ENCODE data around the gene POLR3H.

The POLR3H gene

DNA sequence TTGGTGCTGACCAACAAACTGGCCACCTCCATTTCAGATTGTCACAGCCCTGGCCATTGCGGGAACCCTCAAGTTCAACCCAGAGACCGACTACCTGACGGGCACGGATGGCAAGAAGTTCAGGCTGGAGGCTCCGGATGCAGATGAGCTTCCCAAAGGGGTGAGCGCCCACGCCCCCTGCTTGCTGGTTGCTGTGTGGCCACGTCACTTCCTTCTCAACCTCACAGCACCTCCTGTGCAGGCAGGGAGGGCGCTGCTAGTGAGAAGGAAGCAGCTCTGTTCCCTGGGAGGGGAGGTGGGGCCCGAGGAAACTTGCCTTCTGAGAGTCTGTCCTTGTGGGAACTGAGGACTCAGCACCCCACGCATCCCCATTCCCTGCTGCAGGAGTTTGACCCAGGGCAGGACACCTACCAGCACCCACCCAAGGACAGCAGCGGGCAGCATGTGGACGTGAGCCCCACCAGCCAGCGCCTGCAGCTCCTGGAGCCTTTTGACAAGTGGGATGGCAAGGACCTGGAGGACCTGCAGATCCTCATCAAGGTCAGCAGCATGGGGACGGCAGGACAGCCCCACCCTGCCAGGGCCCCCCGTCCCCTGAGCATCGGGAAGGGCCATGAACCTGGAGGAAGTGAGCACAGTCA is 19.3 kb downstream of the POLR3H start:
- Histone ChIP-seq H3K4me3 (replicated peaks; ENCODE audit: insufficient read depth, low read length) (no peak overlapping the region), H3K27ac (replicated peaks) (no peak overlapping the region), H3K27me3 (ENCODE audit: insufficient read depth, poor library complexity, severe bottlenecking) (no peaks in the 10 kb centered on the region)
- TF ChIP-seq GABPA (IDR thresholded peaks at IDR 0.05; ENCODE audit: low read depth) (0 out of 2 replicates have a peak, but pooled peaks have one; percentile 37), SPI1 (IDR thresholded peaks at IDR 0.05; ENCODE audit: borderline replicate concordance, low read depth) (peak; percentile 16; the same call in 1 of the 2 replicates), POLR2AphosphoS5 (IDR thresholded peaks at IDR 0.05; ENCODE audit: low read depth) (peak; percentile 40; the same call in 1 of the 2 replicates)
- TF ChIP-seq, protein P1, sequence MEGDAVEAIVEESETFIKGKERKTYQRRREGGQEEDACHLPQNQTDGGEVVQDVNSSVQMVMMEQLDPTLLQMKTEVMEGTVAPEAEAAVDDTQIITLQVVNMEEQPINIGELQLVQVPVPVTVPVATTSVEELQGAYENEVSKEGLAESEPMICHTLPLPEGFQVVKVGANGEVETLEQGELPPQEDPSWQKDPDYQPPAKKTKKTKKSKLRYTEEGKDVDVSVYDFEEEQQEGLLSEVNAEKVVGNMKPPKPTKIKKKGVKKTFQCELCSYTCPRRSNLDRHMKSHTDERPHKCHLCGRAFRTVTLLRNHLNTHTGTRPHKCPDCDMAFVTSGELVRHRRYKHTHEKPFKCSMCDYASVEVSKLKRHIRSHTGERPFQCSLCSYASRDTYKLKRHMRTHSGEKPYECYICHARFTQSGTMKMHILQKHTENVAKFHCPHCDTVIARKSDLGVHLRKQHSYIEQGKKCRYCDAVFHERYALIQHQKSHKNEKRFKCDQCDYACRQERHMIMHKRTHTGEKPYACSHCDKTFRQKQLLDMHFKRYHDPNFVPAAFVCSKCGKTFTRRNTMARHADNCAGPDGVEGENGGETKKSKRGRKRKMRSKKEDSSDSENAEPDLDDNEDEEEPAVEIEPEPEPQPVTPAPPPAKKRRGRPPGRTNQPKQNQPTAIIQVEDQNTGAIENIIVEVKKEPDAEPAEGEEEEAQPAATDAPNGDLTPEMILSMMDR (IDR thresholded peaks at IDR 0.05; ENCODE audit: insufficient read depth, low read length), result no peak
- peak; percentile 61 to 79 for DNase-seq (ENCODE audit: low read depth in 1 of 2, low spot score in 1 of 2)

DNA sequence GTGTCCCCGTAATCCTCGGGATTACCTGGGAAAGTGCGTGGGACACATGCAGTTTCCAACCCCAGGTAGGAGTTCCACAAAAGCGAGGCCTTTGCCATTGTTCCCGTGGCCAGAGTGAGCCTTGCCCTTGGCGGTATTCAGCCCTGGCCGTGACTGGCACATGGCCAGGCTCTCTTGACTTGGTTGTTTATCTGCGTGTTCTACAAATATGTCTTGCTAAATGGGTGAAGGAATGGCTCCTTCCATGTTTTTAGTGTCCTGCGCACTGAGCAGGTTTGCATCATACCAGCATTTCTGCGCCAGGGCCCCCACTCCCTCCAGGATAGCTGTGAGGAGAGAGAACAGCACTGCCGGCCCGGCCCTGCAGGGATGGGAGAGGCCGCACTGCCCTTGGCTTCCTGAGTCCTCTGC is 20.0 kb downstream of the POLR3H start:
- no peak for DNase-seq (ENCODE audit: low read depth in 1 of 2, low spot score in 1 of 2)
- TF ChIP-seq, protein P1 (IDR thresholded peaks at IDR 0.05; ENCODE audit: insufficient read depth, low read length), result no peak
- TF ChIP-seq, protein P2, sequence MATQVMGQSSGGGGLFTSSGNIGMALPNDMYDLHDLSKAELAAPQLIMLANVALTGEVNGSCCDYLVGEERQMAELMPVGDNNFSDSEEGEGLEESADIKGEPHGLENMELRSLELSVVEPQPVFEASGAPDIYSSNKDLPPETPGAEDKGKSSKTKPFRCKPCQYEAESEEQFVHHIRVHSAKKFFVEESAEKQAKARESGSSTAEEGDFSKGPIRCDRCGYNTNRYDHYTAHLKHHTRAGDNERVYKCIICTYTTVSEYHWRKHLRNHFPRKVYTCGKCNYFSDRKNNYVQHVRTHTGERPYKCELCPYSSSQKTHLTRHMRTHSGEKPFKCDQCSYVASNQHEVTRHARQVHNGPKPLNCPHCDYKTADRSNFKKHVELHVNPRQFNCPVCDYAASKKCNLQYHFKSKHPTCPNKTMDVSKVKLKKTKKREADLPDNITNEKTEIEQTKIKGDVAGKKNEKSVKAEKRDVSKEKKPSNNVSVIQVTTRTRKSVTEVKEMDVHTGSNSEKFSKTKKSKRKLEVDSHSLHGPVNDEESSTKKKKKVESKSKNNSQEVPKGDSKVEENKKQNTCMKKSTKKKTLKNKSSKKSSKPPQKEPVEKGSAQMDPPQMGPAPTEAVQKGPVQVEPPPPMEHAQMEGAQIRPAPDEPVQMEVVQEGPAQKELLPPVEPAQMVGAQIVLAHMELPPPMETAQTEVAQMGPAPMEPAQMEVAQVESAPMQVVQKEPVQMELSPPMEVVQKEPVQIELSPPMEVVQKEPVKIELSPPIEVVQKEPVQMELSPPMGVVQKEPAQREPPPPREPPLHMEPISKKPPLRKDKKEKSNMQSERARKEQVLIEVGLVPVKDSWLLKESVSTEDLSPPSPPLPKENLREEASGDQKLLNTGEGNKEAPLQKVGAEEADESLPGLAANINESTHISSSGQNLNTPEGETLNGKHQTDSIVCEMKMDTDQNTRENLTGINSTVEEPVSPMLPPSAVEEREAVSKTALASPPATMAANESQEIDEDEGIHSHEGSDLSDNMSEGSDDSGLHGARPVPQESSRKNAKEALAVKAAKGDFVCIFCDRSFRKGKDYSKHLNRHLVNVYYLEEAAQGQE (IDR thresholded peaks at IDR 0.05; ENCODE audit: insufficient replicate concordance, low read depth), result no peak
- no peak for TF ChIP-seq SPI1 (IDR thresholded peaks at IDR 0.05; ENCODE audit: borderline replicate concordance, low read depth)
- TF ChIP-seq GABPA (IDR thresholded peaks at IDR 0.05; ENCODE audit: low read depth), result no peak
- TF ChIP-seq POLR2AphosphoS5 (IDR thresholded peaks at IDR 0.05; ENCODE audit: low read depth), result no peak
- H3K27me3 ChIP-seq (ENCODE audit: insufficient read depth, poor library complexity, severe bottlenecking), result no peaks in the 10 kb centered on the region
- H3K4me3 ChIP-seq (replicated peaks; ENCODE audit: insufficient read depth, low read length), result no peak overlapping the region
- no peak overlapping the region for H3K27ac ChIP-seq (replicated peaks)

DNA sequence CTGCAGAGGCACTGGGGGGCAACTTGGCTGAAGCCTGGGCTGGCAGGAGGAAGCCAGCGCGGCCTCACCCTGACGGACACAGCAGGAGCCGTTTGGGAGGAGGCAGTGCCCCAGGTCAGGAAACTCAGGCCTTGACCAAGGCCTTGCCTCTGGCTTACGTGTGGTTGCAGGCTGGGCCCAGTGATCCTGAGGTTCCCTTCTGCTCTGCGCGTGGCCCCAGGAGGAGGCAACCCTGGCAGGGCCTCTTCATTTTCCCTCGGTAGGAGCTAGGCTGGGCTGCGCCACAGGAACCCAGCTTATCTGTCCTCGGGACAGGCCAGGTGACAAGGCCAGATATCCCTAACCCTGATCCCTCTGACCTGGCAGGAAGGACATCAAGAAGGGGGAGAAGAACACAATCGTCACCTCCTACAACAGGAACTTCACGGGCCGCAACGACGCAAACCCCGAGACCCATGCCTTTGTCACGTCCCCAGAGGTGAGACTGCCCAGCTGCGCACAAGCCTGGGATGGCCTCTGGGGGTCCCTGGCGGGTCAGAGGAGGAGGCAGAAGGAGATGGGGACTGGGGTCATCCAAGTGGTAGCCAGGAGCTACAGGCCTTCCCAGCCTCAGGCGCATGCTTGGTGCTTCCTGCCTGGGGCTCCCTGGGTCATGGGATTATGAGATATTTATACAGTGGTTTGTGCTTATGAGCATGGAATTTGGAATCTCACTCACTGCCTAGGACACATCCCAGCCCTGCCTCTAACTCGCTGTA is 20.6 kb downstream of the POLR3H start:
- no peak for DNase-seq (ENCODE audit: low read depth in 1 of 2, low spot score in 1 of 2)
- Histone ChIP-seq H3K4me3 (replicated peaks; ENCODE audit: insufficient read depth, low read length) (no peak overlapping the region), H3K27ac (replicated peaks) (no peak overlapping the region), H3K27me3 (ENCODE audit: insufficient read depth, poor library complexity, severe bottlenecking) (no peaks in the 10 kb centered on the region)
- peak; percentile 5 for TF ChIP-seq POLR2AphosphoS5 (IDR thresholded peaks at IDR 0.05; ENCODE audit: low read depth)
- no peak for TF ChIP-seq SPI1 (IDR thresholded peaks at IDR 0.05; ENCODE audit: borderline replicate concordance, low read depth)
- TF ChIP-seq, protein P2 (IDR thresholded peaks at IDR 0.05; ENCODE audit: insufficient replicate concordance, low read depth), result no peak

DNA sequence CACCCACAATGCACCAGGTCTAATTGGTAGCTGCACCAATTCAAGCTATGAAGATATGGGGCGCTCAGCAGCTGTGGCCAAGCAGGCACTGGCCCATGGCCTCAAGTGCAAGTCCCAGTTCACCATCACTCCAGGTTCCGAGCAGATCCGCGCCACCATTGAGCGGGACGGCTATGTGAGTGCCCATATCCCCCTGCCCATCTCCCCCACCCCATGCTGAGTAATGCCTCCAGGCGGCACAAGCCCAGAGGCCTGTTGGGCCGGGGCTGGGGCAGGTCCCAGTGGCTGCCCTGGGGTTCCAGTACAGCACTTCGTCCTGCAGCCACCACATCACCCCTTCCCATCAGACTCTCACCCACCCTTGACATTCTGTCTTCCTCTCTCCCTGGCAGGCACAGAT is 21.5 kb downstream of the POLR3H start:
- H3K4me3 ChIP-seq (replicated peaks; ENCODE audit: insufficient read depth, low read length), result no peak overlapping the region
- TF ChIP-seq SPI1 (IDR thresholded peaks at IDR 0.05; ENCODE audit: borderline replicate concordance, low read depth) (no peak), POLR2AphosphoS5 (IDR thresholded peaks at IDR 0.05; ENCODE audit: low read depth) (0 out of 2 replicates have a peak, but pooled peaks have one; percentile 19)
- H3K27me3 ChIP-seq (ENCODE audit: insufficient read depth, poor library complexity, severe bottlenecking), result no peaks in the 10 kb centered on the region
- H3K27ac ChIP-seq (replicated peaks), result no peak overlapping the region
- no peak for DNase-seq (ENCODE audit: low read depth in 1 of 2, low spot score in 1 of 2)
